Liver (tissue), 9 donors: ENCODE measurements around the gene MMP20. TPM values are rescaled to one million over a fixed set of nuclear protein-coding genes. Genes with fewer than 3 reads are reported as not detected.

Experiments
- DNase-seq: peaks from one replicate; pipeline ENCODE4 v3.0.0-alpha.2; 2017; ENCODE audit warnings: low spot score
- H3K27ac ChIP-seq, 2 donors: one replicate each; pipeline ENCODE4 v1.7.0; 2013; ENCODE audit warnings: inconsistent platforms in 2 of 2, low read length in 2 of 2, control low read depth in 1 of 2, low read depth in 1 of 2, mild to moderate bottlenecking in 1 of 2
- H3K27me3 ChIP-seq, 4 donors: one replicate each; pipeline versions ENCODE4 v1.6.1 to v1.7.0; 2013; ENCODE audit warnings: low read length in 3 of 4, inconsistent platforms in 1 of 4, mild to moderate bottlenecking in 1 of 4, moderate library complexity in 1 of 4; ENCODE audit not compliant: control insufficient read depth in 4 of 4, insufficient read depth in 4 of 4
- H3K36me3 ChIP-seq, 4 donors: one replicate each; pipeline versions ENCODE4 v1.6.1 to v1.7.0; 2013; ENCODE audit warnings: low read length in 3 of 4, mild to moderate bottlenecking in 3 of 4, low read depth in 1 of 4, moderate library complexity in 1 of 4; ENCODE audit not compliant: control insufficient read depth in 4 of 4, insufficient read depth in 3 of 4
- H3K4me1 ChIP-seq, 4 donors: one replicate each; pipeline versions ENCODE4 v1.6.1 to v1.7.0; 2013; ENCODE audit warnings: low read length in 3 of 4, mild to moderate bottlenecking in 3 of 4, moderate library complexity in 1 of 4; ENCODE audit not compliant: control insufficient read depth in 4 of 4, insufficient read depth in 4 of 4
- H3K4me3 ChIP-seq, 3 donors: one replicate each; pipeline versions ENCODE4 v1.6.1 to v1.7.0; 2013; ENCODE audit warnings: low read length in 3 of 3, control low read depth in 1 of 3, low read depth in 1 of 3, mild to moderate bottlenecking in 1 of 3
- H3K9ac ChIP-seq, 2 donors: one replicate each; pipeline ENCODE4 v1.7.0; 2013; ENCODE audit warnings: low read length in 2 of 2, mild to moderate bottlenecking in 2 of 2, moderate library complexity in 2 of 2, control low read depth in 1 of 2, low read depth in 1 of 2
- H3K9me3 ChIP-seq, 4 donors: one replicate each; pipeline versions ENCODE4 v1.6.1 to v1.7.0; 2013; ENCODE audit warnings: low read length in 3 of 4; ENCODE audit not compliant: control insufficient read depth in 4 of 4
- ATF3 ChIP-seq: IDR thresholded peaks from 2 replicates; pipeline ENCODE4 v1.6.1; 2016; ENCODE audit warnings: antibody characterized with exemption
- CTCF ChIP-seq: fragments of 150-350 bp; IDR thresholded peaks from 2 replicates; pipeline ENCODE4 v1.5.1; 2017; ENCODE audit warnings: improper control_type of control experiment, low read depth, low read length; ENCODE audit not compliant: missing input control
- EGR1 ChIP-seq, 2 donors: IDR thresholded peaks; 2 replicates each; pipeline ENCODE4 v1.6.1; 2016 to 2018; ENCODE audit warnings: antibody characterized with exemption in 2 of 2, low read depth in 2 of 2
- FOXA1 ChIP-seq: IDR thresholded peaks from 2 replicates; pipeline ENCODE4 v1.6.1; 2016; ENCODE audit warnings: antibody characterized with exemption
- FOXA2 ChIP-seq: IDR thresholded peaks from 2 replicates; pipeline ENCODE4 v1.6.1; 2016; ENCODE audit warnings: antibody characterized with exemption
- GABPA ChIP-seq, 2 donors: IDR thresholded peaks in 1 of 2; conservative IDR thresholded peaks in 1 of 2; 2 replicates each; pipeline ENCODE4 v1.6.1; 2016; ENCODE audit warnings: antibody characterized with exemption in 2 of 2, mild to moderate bottlenecking in 1 of 2, moderate library complexity in 1 of 2
- HNF4A ChIP-seq, 2 donors: conservative IDR thresholded peaks; 2 replicates each; pipeline ENCODE4 v1.6.1; 2016; ENCODE audit warnings: antibody characterized with exemption in 2 of 2, mild to moderate bottlenecking in 2 of 2
- HNF4G ChIP-seq: IDR thresholded peaks from 2 replicates; pipeline ENCODE4 v1.6.1; 2016; ENCODE audit warnings: antibody characterized with exemption
- JUND ChIP-seq, 2 donors: IDR thresholded peaks; 2 replicates each; pipeline ENCODE4 v1.6.1; 2016; ENCODE audit warnings: antibody characterized with exemption in 2 of 2
- NR2F2 ChIP-seq: IDR thresholded peaks from 2 replicates; pipeline ENCODE4 v1.6.1; 2016; ENCODE audit warnings: antibody characterized with exemption
- RAD21 ChIP-seq, 2 donors: IDR thresholded peaks; 2 replicates each; pipeline ENCODE4 v1.6.1; 2016; ENCODE audit warnings: antibody characterized with exemption in 2 of 2, mild to moderate bottlenecking in 2 of 2
- REST ChIP-seq: IDR thresholded peaks from 2 replicates; pipeline ENCODE4 v1.6.1; 2016; ENCODE audit warnings: antibody characterized with exemption, mild to moderate bottlenecking
- RXRA ChIP-seq, 2 donors: IDR thresholded peaks; 2 replicates each; pipeline ENCODE4 v1.6.1; 2017 to 2018; ENCODE audit warnings: antibody characterized with exemption in 2 of 2, mild to moderate bottlenecking in 1 of 2
- YY1 ChIP-seq: IDR thresholded peaks from 2 replicates; pipeline ENCODE4 v1.6.1; 2016; ENCODE audit warnings: antibody characterized with exemption, mild to moderate bottlenecking
- WGBS: extraction: QIAGEN DNeasy Blood & Tissue Kit; methylation state at CpG from one replicate; pipeline ENCODE4 v1.1.7; 2013; 5-methylcytosine and 5-hydroxymethylcytosine counted together
- polyA plus RNA-seq, 2 donors: library from polyadenylated mRNA; stranded (reverse) in 1 of 2; unstranded in 1 of 2; fragments of 200-250 nt in 1 of 2; fragments of >200 nt in 1 of 2; fragmentation: Nextera tagmentation in 1 of 2; extraction: Ambion mirVana in 1 of 2; gene quantifications; one replicate each; pipeline versions ENCODE4 v1.2.1 to v1.2.3, GENCODE V29; 2013 to 2015
- total RNA-seq, 2 donors: library from RNA; depleted of rRNA; stranded (reverse); fragments of >200 nt; gene quantifications; one replicate each; pipeline ENCODE4 v1.2.3, GENCODE V29; 2014
- TF ChIP-seq, protein P1 (sequence below): IDR thresholded peaks from 2 replicates; pipeline ENCODE4 v1.6.1; 2016; ENCODE audit warnings: antibody characterized with exemption
- donor health status: healthy.
- donor health status: healthy.
- donor health status: healthy.
- donor health status: healthy.
- donor health status: healthy.

The MMP20 gene
- total and polyA plus RNA-seq, 4 donors: not detected

GRCh38 chr11:102589047-102589459 lies 36.1 kb downstream of the MMP20 start:
- no peak for TF ChIP-seq RAD21 (IDR thresholded peaks at IDR 0.05)
- TF ChIP-seq GABPA (IDR thresholded peaks at IDR 0.05 in 1 of 2, conservative IDR thresholded peaks at IDR 0.05 in 1 of 2): no peak
- no peak for TF ChIP-seq HNF4A (conservative IDR thresholded peaks at IDR 0.05)
- H3K9ac ChIP-seq: no peak overlapping the region
- no peak overlapping the region for H3K4me3 ChIP-seq
- no peaks in the 10 kb centered on the region for H3K27me3 ChIP-seq
- no peak for DNase-seq
- no peaks in the 10 kb centered on the region for H3K4me1 ChIP-seq
- no peak overlapping the region for H3K27ac ChIP-seq
- WGBS: 75% methylated on average over 2 of the region's 2 CpGs
- H3K9me3 ChIP-seq: no peaks in the 10 kb centered on the region
- no peaks in the 10 kb centered on the region for H3K36me3 ChIP-seq

- WGBS: 94% methylated on average over 1 of the region's 1 CpG
- TF ChIP-seq CTCF (no peak), YY1 (no peak), EGR1 (IDR thresholded peaks at IDR 0.05; ENCODE audit: low read depth in 2 of 2) (no peak), HNF4G (no peak), RAD21 (IDR thresholded peaks at IDR 0.05) (no peak), FOXA1 (no peak), REST (no peak), ATF3 (no peak), FOXA2 (no peak), RXRA (IDR thresholded peaks at IDR 0.05) (no peak), JUND (IDR thresholded peaks at IDR 0.05) (no peak), NR2F2 (no peak)
- TF ChIP-seq, protein P1, sequence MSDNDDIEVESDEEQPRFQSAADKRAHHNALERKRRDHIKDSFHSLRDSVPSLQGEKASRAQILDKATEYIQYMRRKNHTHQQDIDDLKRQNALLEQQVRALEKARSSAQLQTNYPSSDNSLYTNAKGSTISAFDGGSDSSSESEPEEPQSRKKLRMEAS: no peak
Observed at GRCh38 chr11:102587722-102588121, 37.4 kb downstream of the MMP20 start.

More at GRCh38 chr11:102587722-102588121, 37.4 kb downstream of the MMP20 start:
- Histone ChIP-seq H3K27me3 (no peaks in the 10 kb centered on the region), H3K4me1 (no peaks in the 10 kb centered on the region), H3K36me3 (no peaks in the 10 kb centered on the region), H3K27ac (no peak overlapping the region), H3K4me3 (no peak overlapping the region), H3K9me3 (no peaks in the 10 kb centered on the region), H3K9ac (no peak overlapping the region)
- DNase-seq: no peak
